Mammary microvascular endothelial cell (primary cell): ENCODE measurements around the gene RASD2. TPM values are rescaled to one million over a fixed set of nuclear protein-coding genes. Genes with fewer than 3 reads are reported as not detected.

Experiments
- total RNA-seq: library from RNA; depleted of rRNA; stranded (reverse); fragments of >200 nt; gene quantifications from 2 replicates; pipeline ENCODE4 v1.2.3, GENCODE V29; 2015

RASD2 gene, protein sequence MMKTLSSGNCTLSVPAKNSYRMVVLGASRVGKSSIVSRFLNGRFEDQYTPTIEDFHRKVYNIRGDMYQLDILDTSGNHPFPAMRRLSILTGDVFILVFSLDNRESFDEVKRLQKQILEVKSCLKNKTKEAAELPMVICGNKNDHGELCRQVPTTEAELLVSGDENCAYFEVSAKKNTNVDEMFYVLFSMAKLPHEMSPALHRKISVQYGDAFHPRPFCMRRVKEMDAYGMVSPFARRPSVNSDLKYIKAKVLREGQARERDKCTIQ
- not detected in 2 replicates for total RNA-seq

DNA sequence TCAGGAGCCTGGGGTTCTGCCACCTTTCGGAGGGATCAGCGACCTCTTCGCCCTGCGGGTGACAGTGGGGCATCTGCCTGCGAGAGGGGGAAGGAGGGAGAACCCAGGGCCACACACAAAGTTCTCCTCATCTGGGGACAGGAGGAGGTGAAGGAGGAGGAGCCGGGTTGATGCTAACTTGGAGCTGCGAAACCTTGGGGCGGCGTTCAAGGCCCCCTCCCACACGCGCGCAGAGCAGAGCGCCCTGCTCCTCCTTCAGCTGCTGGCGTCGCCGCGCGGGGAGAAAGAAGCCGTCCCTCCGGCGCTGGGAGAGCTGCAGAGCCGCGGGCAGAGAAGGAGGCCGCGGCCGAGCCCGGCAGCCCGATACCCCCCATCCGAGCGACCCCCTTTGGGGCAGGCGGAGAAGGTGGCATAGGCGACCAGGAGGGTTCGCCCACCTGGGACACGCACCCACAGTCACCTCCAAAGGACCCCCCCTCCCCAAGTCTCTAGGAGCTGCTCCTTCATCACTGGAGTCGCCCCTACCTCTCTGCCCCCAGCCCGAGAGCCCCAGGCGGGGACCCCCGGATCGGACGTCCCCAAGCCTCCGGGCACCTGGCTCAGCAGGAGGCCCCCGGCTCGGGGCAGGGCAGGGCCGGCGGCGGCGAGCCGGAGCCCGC lies at the start of gene RASD2:
TSS of gene RASD2 (plus strand) at position 237 of the 659 bp plus-strand sequence. CDS start 5,979 bp downstream, outside the sequence.

Other genes with a start within 250 kb of the RASD2 start
- gene TOM1, start 240.9 kb upstream of the RASD2 start, total RNA-seq, result 27.4 and 32.4 TPM in 2 replicates
- 46.1 and 52.0 TPM in 2 replicates for gene HMOX1, start 159.7 kb upstream of the RASD2 start, total RNA-seq
- 110 TPM in 2 replicates for gene MCM5, start 140.7 kb upstream of the RASD2 start, total RNA-seq
- not detected in 2 replicates for gene MB, start 76.5 kb downstream of the RASD2 start, total RNA-seq
- 11.8 and 12.9 TPM in 2 replicates for gene APOL6, start 107.6 kb downstream of the RASD2 start, total RNA-seq
- not detected in 2 replicates for gene APOL5, start 177.0 kb downstream of the RASD2 start, total RNA-seq